Omental fat pad (tissue), 4 donors: ENCODE results near the gene MND1. TPM values are rescaled to one million over a fixed set of nuclear protein-coding genes. Genes with fewer than 3 reads are reported as not detected.

Experiments used
- ATAC-seq: fragments of 150-250 bp; one replicate; pipeline ENCODE4 v1.9.1; 2016; ENCODE audit warnings: mild to moderate bottlenecking, moderate library complexity; ENCODE audit not compliant: low FRiP score
- DNase-seq: peaks from one replicate; pipeline ENCODE4 v3.0.0-alpha.2; 2019; ENCODE audit warnings: low spot score
- CTCF ChIP-seq, 3 donors: fragments of 450-650 bp; IDR thresholded peaks; one replicate each; pipeline ENCODE4 v1.5.1; 2016 to 2017; ENCODE audit warnings: antibody characterized with exemption in 3 of 3, mild to moderate bottlenecking in 3 of 3, moderate library complexity in 2 of 3
- total RNA-seq, 4 donors: library from RNA; depleted of rRNA; stranded (reverse); fragments of >200 nt; gene quantifications; one replicate each; pipeline ENCODE4 v1.1.0, GENCODE V29; 2016

The MND1 gene
- total RNA-seq, 4 donors from 2014 or later, result 1.6 TPM; not detected in 3

GRCh38 chr4:153372967-153373562, 28.6 kb downstream of the MND1 start:
- ATAC-seq (no peak), DNase-seq (no peak)
- TF ChIP-seq CTCF (IDR thresholded peaks at IDR 0.05), result no peak

- TF ChIP-seq CTCF (IDR thresholded peaks at IDR 0.05), result no peak
- DNase-seq (no peak), ATAC-seq (no peak)
Measured at GRCh38 chr4:153374442-153374841, 30.0 kb downstream of the MND1 start.

- ATAC-seq (no peak), DNase-seq (no peak)
- no peak for TF ChIP-seq CTCF (IDR thresholded peaks at IDR 0.05)
Measured at GRCh38 chr4:153375303-153375702, 30.8 kb downstream of the MND1 start.

GRCh38 chr4:153383131-153383530, 38.6 kb downstream of the MND1 start:
- TF ChIP-seq CTCF (IDR thresholded peaks at IDR 0.05), result no peak
- no peak for ATAC-seq
- no peak for DNase-seq

- DNase-seq (no peak), ATAC-seq (no peak)
- TF ChIP-seq CTCF (IDR thresholded peaks at IDR 0.05), result no peak
Measured at GRCh38 chr4:153384160-153384559, 39.7 kb downstream of the MND1 start.

GRCh38 chr4:153385784-153386183, 41.3 kb downstream of the MND1 start:
- DNase-seq (no peak), ATAC-seq (no peak)
- no peak for TF ChIP-seq CTCF (IDR thresholded peaks at IDR 0.05)

GRCh38 chr4:153387981-153388380, 43.5 kb downstream of the MND1 start:
- TF ChIP-seq CTCF (IDR thresholded peaks at IDR 0.05), result no peak
- ATAC-seq, result no peak

More at GRCh38 chr4:153387981-153388380, 43.5 kb downstream of the MND1 start:
- no peak for DNase-seq
